Activated T-cell treated with anti-CD3 and anti-CD28 coated beads, Interleukin-2, amount 50 U/mL, for 4 hours (primary cell): Measurements from ENCODE around the gene RSPH3. TPM values are rescaled to one million over a fixed set of nuclear protein-coding genes. Genes with fewer than 3 reads are reported as not detected.
"Not testable (repeated sequence)": the region's sequence is repeated elsewhere in the genome, so short reads cannot be mapped to it uniquely, and the experiment has no call there.

Source experiments
- ATAC-seq, 2 donors: fragments of 200-7000 bp; cut with Tn5 transposase; one replicate each; pipeline ENCODE4 v1.10.0; 2021
- DNase-seq: peaks from one replicate; pipeline ENCODE4 v3.0.0-alpha.2; 2020
- H3K27me3 Mint-ChIP-seq: one replicate; pipeline ENCODE4 v1.8.0; 2021; ENCODE audit warnings: low read depth, mixed read lengths
- H3K36me3 Mint-ChIP-seq: one replicate; pipeline ENCODE4 v1.8.0; 2022; ENCODE audit warnings: mixed read lengths; ENCODE audit not compliant: insufficient read depth
- H3K4me1 Mint-ChIP-seq: one replicate; pipeline ENCODE4 v1.8.0; 2021; ENCODE audit warnings: low read depth, mixed read lengths
- H3K4me3 Mint-ChIP-seq: one replicate; pipeline ENCODE4 v1.8.0; 2021; ENCODE audit warnings: mild to moderate bottlenecking, moderate library complexity, mixed read lengths
- H3K9me3 Mint-ChIP-seq: one replicate; pipeline ENCODE4 v1.8.0; 2021; ENCODE audit warnings: mixed read lengths
- total RNA-seq, 3 donors: library from RNA; stranded (reverse); gene quantifications; one replicate each; pipeline ENCODE4 v1.2.1, GENCODE V29; 2021

Gene RSPH3, protein sequence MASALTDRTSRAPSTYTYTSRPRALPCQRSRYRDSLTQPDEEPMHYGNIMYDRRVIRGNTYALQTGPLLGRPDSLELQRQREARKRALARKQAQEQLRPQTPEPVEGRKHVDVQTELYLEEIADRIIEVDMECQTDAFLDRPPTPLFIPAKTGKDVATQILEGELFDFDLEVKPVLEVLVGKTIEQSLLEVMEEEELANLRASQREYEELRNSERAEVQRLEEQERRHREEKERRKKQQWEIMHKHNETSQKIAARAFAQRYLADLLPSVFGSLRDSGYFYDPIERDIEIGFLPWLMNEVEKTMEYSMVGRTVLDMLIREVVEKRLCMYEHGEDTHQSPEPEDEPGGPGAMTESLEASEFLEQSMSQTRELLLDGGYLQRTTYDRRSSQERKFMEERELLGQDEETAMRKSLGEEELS
- 1 to 10 TPM; 1.6 to 2.1 (median 1.7) TPM for total RNA-seq

DNA sequence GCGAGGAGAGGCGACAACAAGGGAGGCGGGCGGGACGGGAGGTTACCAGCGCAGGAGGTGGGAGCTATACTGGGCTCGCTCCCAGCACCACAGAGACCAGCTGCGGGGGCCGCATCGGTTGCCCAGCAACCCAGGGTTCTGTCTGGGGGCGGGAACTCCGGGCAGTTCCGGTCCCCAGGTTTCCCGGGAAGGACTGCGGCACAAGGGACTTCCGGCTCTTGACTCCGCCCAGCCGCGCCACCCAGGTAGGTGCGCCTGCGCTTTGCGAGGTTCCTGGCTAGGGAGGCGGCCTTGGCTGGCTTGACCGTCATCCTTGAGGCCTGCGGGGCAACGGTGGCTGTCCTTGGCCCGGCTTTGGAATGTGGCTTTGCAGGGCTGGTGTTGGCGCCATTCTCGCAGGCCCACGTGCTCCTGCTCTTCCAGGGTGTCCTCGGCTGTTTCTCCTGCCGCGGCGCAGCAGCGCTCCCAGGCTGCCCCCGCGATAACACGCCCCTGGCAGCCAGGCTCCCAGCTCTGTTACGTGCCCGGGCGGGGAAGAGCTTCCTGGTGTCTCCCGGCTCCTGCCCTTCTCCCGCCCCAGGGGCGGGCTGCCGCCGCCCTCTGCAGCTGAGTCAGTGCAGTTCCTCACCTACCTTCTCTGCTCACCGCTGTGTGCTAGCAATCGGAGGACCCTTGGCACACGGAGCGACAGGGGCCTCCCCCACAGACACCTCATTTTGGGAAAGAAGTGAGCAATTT is at the start of gene RSPH3:
RSPH3 (minus strand) TSS at position 537 of the 738 bp plus-strand sequence. CDS start 652 bp downstream, outside the sequence.
- Mint-ChIP-seq H3K27me3 (no peaks in the 10 kb centered on the region), H3K4me3 (peak within 1 kb of the TSS; percentile 95)

GRCh38 chr6:159047891-159048685 is 48.1 kb upstream of the RSPH3 start:
- DNase-seq (no peak), ATAC-seq (no peak)
- Mint-ChIP-seq H3K4me3 (peak overlapping the region; percentile 13), H3K4me1 (peaks cover 41% of the 10 kb centered on the region), H3K27me3 (no peaks in the 10 kb centered on the region), H3K9me3 (no peaks in the 10 kb centered on the region), H3K36me3 (peaks cover 17% of the 10 kb centered on the region)

More for the DNA sequence above, at the start of gene RSPH3:
- Mint-ChIP-seq H3K36me3 (peaks cover 6% of the 10 kb centered on the region), H3K9me3 (no peaks in the 10 kb centered on the region), H3K4me1 (peaks cover 33% of the 10 kb centered on the region)
- peak; percentile 85 to 91 for ATAC-seq
- DNase-seq = peak; percentile 89

GRCh38 chr6:159045801-159046200 is 45.8 kb upstream of the RSPH3 start:
- peaks cover 40% of the 10 kb centered on the region for H3K36me3 Mint-ChIP-seq
- H3K9me3 Mint-ChIP-seq = no peaks in the 10 kb centered on the region
- no peak for DNase-seq
- ATAC-seq = no peak
- H3K4me3 Mint-ChIP-seq = peak overlapping the region; percentile 77
- peaks cover 52% of the 10 kb centered on the region for H3K4me1 Mint-ChIP-seq
- H3K27me3 Mint-ChIP-seq = no peaks in the 10 kb centered on the region

GRCh38 chr6:159044899-159045727 is 45.1 kb upstream of the RSPH3 start, which contains the start of gene TAGAP:
Gene TAGAP, minus strand, starts transcription at chr6:159044991. Its CDS starts 845 bp downstream, at chr6:159044146.
- Mint-ChIP-seq H3K9me3 (no peaks in the 10 kb centered on the region), H3K36me3 (peaks cover 47% of the 10 kb centered on the region), H3K4me1 (peaks cover 59% of the 10 kb centered on the region), H3K27me3 (no peaks in the 10 kb centered on the region), H3K4me3 (peak within 1 kb of the TSS; percentile 99)
- peak; percentile 83 for DNase-seq
- peak; percentile 84 to 88 for ATAC-seq

DNA sequence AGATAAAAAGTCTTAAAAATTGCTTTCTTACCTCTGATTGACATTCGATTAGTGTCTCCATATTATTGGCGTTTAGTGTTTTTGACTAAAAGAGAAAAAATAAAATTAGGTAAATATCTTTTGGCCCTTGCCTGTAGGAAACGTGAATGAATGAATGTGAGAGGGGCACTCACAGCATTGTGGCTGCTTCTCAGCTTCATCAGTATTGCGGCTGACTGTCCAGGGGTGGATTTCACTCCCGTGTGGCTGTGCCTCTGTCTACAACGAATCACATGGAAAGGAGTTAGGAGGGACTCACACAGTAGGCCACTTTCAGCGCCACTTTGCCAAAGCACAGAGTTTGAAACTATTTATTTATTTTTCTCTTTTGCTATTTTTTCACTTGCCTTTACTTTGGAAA is 43.9 kb upstream of the RSPH3 start:
- Mint-ChIP-seq H3K27me3 (no peaks in the 10 kb centered on the region), H3K4me3 (peak overlapping the region; percentile 99), H3K36me3 (peaks cover 59% of the 10 kb centered on the region), H3K4me1 (peaks cover 65% of the 10 kb centered on the region), H3K9me3 (no peaks in the 10 kb centered on the region)
- no peak for DNase-seq
- ATAC-seq = no peak

DNA sequence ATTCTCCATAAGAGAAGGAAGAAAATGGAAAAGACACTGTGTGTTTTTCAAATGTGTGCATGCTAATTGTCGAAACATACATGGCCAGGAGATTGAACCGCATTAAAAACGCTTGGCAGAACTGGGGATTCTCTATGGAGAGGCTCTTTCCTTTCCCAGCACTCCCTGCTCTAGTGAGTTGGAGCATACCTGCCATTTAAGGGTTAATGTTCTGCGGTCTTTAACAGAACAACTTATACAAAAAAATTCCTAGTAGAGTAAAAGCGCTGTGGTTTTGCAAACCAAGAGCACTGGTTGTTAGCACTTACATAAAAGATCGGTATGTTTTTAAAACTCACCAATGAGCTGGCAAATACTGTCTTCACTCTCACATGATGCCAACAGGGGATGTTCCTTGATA is 43.2 kb upstream of the RSPH3 start:
- peak overlapping the region; percentile 99 for H3K4me3 Mint-ChIP-seq
- peaks cover 62% of the 10 kb centered on the region for H3K4me1 Mint-ChIP-seq
- ATAC-seq (no peak), DNase-seq (no peak)
- no peaks in the 10 kb centered on the region for H3K27me3 Mint-ChIP-seq
- H3K36me3 Mint-ChIP-seq = peaks cover 62% of the 10 kb centered on the region
- no peaks in the 10 kb centered on the region for H3K9me3 Mint-ChIP-seq

- Mint-ChIP-seq H3K4me3 (peak overlapping the region; percentile 99), H3K9me3 (no peaks in the 10 kb centered on the region), H3K4me1 (peaks cover 62% of the 10 kb centered on the region), H3K36me3 (peaks cover 66% of the 10 kb centered on the region), H3K27me3 (no peaks in the 10 kb centered on the region)
- DNase-seq (no peak), ATAC-seq (no peak)
Measured at GRCh38 chr6:159042826-159043181, 42.8 kb upstream of the RSPH3 start.

- peak; percentile 61 for DNase-seq
Measured at GRCh38 chr6:159042003-159042825, 42.2 kb upstream of the RSPH3 start.

GRCh38 chr6:159041181-159041580 is 41.2 kb upstream of the RSPH3 start:
- H3K27me3 Mint-ChIP-seq = no peaks in the 10 kb centered on the region
- ATAC-seq = no peak
- peaks cover 64% of the 10 kb centered on the region for H3K4me1 Mint-ChIP-seq
- peak overlapping the region; percentile 99 for H3K4me3 Mint-ChIP-seq
- no peaks in the 10 kb centered on the region for H3K9me3 Mint-ChIP-seq
- DNase-seq = no peak
- peaks cover 80% of the 10 kb centered on the region for H3K36me3 Mint-ChIP-seq

More at GRCh38 chr6:159042003-159042825, 42.2 kb upstream of the RSPH3 start:
- peak; percentile 12 to 19 for ATAC-seq
- H3K4me1 Mint-ChIP-seq = peaks cover 62% of the 10 kb centered on the region
- no peaks in the 10 kb centered on the region for H3K27me3 Mint-ChIP-seq
- H3K4me3 Mint-ChIP-seq = peak overlapping the region; percentile 99
- peaks cover 72% of the 10 kb centered on the region for H3K36me3 Mint-ChIP-seq
- no peaks in the 10 kb centered on the region for H3K9me3 Mint-ChIP-seq

DNA sequence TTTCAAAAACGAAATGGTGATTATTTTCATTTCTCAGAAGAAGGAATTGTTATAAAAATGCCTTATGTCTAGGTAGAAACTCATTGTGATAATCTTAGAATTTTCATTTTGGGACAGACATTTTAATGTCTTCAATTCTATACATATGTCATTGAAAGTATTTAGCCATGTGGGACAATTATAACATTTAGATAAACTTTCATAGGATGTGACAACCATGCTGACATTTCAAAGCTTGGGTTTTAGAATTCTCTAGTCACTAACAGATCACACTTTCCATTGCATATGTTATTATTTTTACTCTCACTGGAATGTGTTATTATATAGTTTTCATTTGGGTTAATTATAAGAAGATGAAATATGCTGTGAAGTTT is 39.9 kb upstream of the RSPH3 start:
- H3K4me3 Mint-ChIP-seq = peak overlapping the region; percentile 99
- DNase-seq = no peak
- H3K27me3 Mint-ChIP-seq = no peaks in the 10 kb centered on the region
- H3K9me3 Mint-ChIP-seq = no peaks in the 10 kb centered on the region
- H3K36me3 Mint-ChIP-seq = peaks cover 89% of the 10 kb centered on the region
- H3K4me1 Mint-ChIP-seq = peaks cover 66% of the 10 kb centered on the region
- no peak for ATAC-seq

DNA sequence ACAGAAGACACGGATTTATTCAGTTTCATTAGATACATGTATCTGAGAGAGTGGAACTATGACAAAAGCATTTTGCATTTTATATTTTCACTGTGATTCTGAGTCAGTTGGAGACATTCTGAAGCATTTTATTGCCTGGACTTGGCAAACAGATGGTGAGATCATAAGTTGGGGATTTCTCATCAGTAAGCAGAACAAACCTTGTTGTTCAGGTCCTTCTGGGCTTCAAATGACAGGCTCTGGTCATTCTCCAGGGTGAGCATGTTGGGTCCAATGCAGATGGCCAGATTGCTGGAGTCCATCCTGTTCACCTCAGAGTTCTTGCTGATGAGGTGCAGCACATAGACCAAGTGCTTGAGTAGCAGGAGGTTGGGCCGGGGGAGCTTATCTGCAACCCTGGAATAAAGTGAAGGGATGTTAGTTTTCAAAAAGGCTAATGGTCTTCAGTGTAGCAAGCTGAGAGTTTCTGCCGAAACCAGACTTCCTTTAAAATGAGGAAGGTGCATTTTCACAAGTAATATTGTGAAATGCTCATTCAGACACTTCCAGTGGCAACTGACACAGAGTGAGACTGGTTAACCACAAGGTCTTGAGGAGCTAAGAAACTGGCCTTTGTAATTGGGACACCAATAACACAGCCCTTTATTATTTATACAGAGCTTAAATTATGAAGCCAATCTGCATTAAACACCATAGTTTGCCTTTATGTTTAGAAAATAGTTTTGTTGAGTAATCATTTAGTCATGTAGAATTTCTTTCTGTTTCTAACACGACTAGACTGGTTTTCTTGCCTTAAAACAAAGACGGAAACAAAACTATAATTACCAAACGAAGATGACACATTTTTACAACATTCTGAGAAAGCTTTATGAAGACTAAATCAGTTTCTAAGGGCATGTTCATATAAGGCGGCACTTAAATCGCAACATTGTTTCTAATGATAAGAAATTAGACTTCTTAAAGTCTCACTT is 39.2 kb upstream of the RSPH3 start:
- H3K36me3 Mint-ChIP-seq = peaks cover 84% of the 10 kb centered on the region
- peaks cover 70% of the 10 kb centered on the region for H3K4me1 Mint-ChIP-seq
- no peaks in the 10 kb centered on the region for H3K9me3 Mint-ChIP-seq
- ATAC-seq (peak; percentile 45 to 53), DNase-seq (no peak)
- no peaks in the 10 kb centered on the region for H3K27me3 Mint-ChIP-seq
- peak overlapping the region; percentile 99 for H3K4me3 Mint-ChIP-seq

DNA sequence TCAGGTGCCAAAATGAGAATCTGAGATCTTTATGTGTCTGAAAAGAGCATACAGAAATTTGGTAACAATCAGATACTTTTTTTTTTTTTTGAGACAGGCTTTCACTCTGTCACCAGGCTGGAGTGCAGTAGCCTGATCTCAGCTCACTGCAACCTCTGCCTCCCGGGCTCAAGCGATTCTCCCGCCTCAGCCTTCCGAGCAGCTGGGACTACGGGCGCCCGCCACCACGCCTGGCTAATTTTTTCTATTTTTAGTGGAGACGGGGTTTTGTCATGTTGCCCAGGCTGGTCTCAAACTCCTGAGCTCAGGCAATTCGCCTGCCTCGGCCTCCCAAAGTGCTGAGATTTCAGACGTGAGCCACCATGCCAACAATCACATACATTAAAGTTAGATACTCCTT is 38.3 kb upstream of the RSPH3 start:
- H3K36me3 Mint-ChIP-seq = peaks cover 76% of the 10 kb centered on the region
- not testable (repeated sequence) for DNase-seq, H3K9me3 Mint-ChIP-seq, ATAC-seq, H3K27me3 Mint-ChIP-seq
- peak overlapping the region; percentile 66 for H3K4me3 Mint-ChIP-seq
- peaks cover 75% of the 10 kb centered on the region for H3K4me1 Mint-ChIP-seq
